ENCODE data around the gene CASQ2. TPM values are rescaled to one million over a fixed set of nuclear protein-coding genes. Genes with fewer than 3 reads are reported as not detected.

CASQ2 gene
- polyA plus RNA-seq, 1 of the 3 experiments (the other 2 are of a cell fraction) = not detected

GRCh38 chr1:115728341-115728740 is 40.2 kb downstream of the CASQ2 start:
- peaks cover 8% of the 10 kb centered on the region; the same call in 1 of the 2 replicates for H3K27me3 ChIP-seq (ENCODE audit: insufficient read depth)
- TF ChIP-seq FOSL2 (IDR thresholded peaks at IDR 0.05; ENCODE audit: borderline replicate concordance, low read depth) (no peak), YY1 (IDR thresholded peaks at IDR 0.05; ENCODE audit: low read depth) (no peak), TAF1 (IDR thresholded peaks at IDR 0.05; ENCODE audit: borderline replicate concordance, low read depth, low read length) (no peak), EZH2phosphoT487 (IDR thresholded peaks at IDR 0.05; ENCODE audit: borderline replicate concordance, low read depth) (no peak), FOXM1 (IDR thresholded peaks at IDR 0.05; ENCODE audit: low read depth) (no peak), SMC3 (IDR thresholded peaks at IDR 0.05; ENCODE audit: low read depth, low read length) (no peak), EP300 (IDR thresholded peaks at IDR 0.05; ENCODE audit: borderline replicate concordance in 1 of 2, low read depth in 1 of 2, low read length in 1 of 2) (no peak), SIN3A (IDR thresholded peaks at IDR 0.05; ENCODE audit: borderline replicate concordance, low read depth, low read length) (no peak)
- TF ChIP-seq, protein P1, sequence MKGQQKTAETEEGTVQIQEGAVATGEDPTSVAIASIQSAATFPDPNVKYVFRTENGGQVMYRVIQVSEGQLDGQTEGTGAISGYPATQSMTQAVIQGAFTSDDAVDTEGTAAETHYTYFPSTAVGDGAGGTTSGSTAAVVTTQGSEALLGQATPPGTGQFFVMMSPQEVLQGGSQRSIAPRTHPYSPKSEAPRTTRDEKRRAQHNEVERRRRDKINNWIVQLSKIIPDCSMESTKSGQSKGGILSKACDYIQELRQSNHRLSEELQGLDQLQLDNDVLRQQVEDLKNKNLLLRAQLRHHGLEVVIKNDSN (IDR thresholded peaks at IDR 0.05; ENCODE audit: borderline replicate concordance, low read depth) = no peak
- H3K36me3 ChIP-seq (replicated peaks in 1 of 2; ENCODE audit: control insufficient read depth in 1 of 2, insufficient read depth in 2 of 2, low read length in 1 of 2) = no peaks in the 10 kb centered on the region
- 14% methylated on average over 1 of the region's 1 CpG for WGBS (ENCODE audit: low lambda C conversion rate)
- no peaks in the 10 kb centered on the region for H3F3A ChIP-seq (replicated peaks; ENCODE audit: insufficient read depth)
- no peak for DNase-seq
- no peak overlapping the region for H3K27ac ChIP-seq (ENCODE audit: low read depth in 2 of 2, low read length in 1 of 2)
- no peak overlapping the region for H3K4me3 ChIP-seq (ENCODE audit: low read depth in 2 of 2, low read length in 1 of 2)
- no peak overlapping the region for H3K9ac ChIP-seq
- H4K20me1 ChIP-seq (ENCODE audit: insufficient read depth) = no peaks in the 10 kb centered on the region
- no peaks in the 10 kb centered on the region for H3K79me2 ChIP-seq (ENCODE audit: insufficient read depth)
- no peak overlapping the region for H2AFZ ChIP-seq (ENCODE audit: low read depth)
- H3K4me1 ChIP-seq (ENCODE audit: control insufficient read depth in 1 of 2, insufficient read depth in 2 of 2, low read depth in 1 of 2, low read length in 1 of 2) = no peaks in the 10 kb centered on the region
- POLR2A ChIA-PET = no interaction called here
- H3K4me2 ChIP-seq = no peak overlapping the region
- no peaks in the 10 kb centered on the region for H3K9me3 ChIP-seq
- CTCF ChIA-PET = interaction anchor here (1.1 to 1.7 kb wide), 3 partner anchors 11 to 120 kb away, joined by 3 to 11 read pairs (median 3); no protein-coding TSS in a partner anchor
- no peaks in the 10 kb centered on the region for H3K9me2 ChIP-seq

DNA sequence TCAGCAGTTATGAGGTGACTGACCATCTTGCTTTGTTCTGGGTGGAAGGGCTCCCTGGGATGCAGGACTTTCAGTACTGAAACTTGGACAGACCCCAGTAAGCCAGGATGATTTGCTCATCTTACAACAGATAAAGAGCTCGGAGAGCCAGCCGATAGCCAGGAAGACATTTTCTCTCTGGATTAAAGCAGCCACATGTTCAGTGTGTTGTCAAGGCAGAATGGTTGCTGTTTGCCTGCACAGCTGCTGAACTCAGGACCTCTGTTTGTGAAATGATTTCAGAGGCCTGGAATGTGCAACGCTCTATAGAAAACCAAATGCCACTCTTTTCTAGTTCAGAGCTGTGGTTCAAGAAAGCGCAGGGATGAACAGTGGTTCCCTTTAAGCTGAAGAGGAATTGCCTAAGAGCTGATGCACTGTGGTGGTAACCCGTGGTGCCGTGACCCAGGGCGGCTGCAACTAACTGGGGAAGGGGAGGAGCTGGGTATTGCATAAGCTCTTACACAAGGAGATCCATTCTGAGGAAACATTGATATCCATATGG is 40.7 kb downstream of the CASQ2 start:
- H2AFZ ChIP-seq (ENCODE audit: low read depth) = no peak overlapping the region
- ChIA-PET CTCF (interaction anchor here (0.9 to 1.7 kb wide), 4 partner anchors 11 to 119 kb away, joined by 3 to 11 read pairs (median 4); no protein-coding TSS in a partner anchor), POLR2A (no interaction called here)
- no peaks in the 10 kb centered on the region for H3K79me2 ChIP-seq (ENCODE audit: insufficient read depth)
- WGBS (ENCODE audit: low lambda C conversion rate) = 56% methylated on average over 7 of the region's 7 CpGs
- H3K9me3 ChIP-seq = no peaks in the 10 kb centered on the region
- peaks cover 8% of the 10 kb centered on the region; the same call in 1 of the 2 replicates for H3K27me3 ChIP-seq (ENCODE audit: insufficient read depth)
- no peak overlapping the region for H3K27ac ChIP-seq (ENCODE audit: low read depth in 2 of 2, low read length in 1 of 2)
- no peaks in the 10 kb centered on the region for H3K4me1 ChIP-seq (ENCODE audit: control insufficient read depth in 1 of 2, insufficient read depth in 2 of 2, low read depth in 1 of 2, low read length in 1 of 2)
- TF ChIP-seq, protein P1 (IDR thresholded peaks at IDR 0.05; ENCODE audit: borderline replicate concordance, low read depth) = no peak
- no peak for TF ChIP-seq SMC3 (IDR thresholded peaks at IDR 0.05; ENCODE audit: low read depth, low read length)
- no peak for TF ChIP-seq TAF1 (IDR thresholded peaks at IDR 0.05; ENCODE audit: borderline replicate concordance, low read depth, low read length)
- TF ChIP-seq JUND (IDR thresholded peaks at IDR 0.05) = no peak
- TF ChIP-seq MXI1 (IDR thresholded peaks at IDR 0.05; ENCODE audit: low read depth, low read length) = no peak
- TF ChIP-seq FOSL2 (IDR thresholded peaks at IDR 0.05; ENCODE audit: borderline replicate concordance, low read depth) = no peak
- TF ChIP-seq, protein P2, sequence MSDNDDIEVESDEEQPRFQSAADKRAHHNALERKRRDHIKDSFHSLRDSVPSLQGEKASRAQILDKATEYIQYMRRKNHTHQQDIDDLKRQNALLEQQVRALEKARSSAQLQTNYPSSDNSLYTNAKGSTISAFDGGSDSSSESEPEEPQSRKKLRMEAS (IDR thresholded peaks at IDR 0.05; ENCODE audit: low read depth) = no peak
- no peak for TF ChIP-seq FOXJ3 (CRISPR knock-in tag; IDR thresholded peaks at IDR 0.05)
- TF ChIP-seq RCOR1 (IDR thresholded peaks at IDR 0.05; ENCODE audit: low read length) = no peak
- no peak for TF ChIP-seq YY1 (IDR thresholded peaks at IDR 0.05; ENCODE audit: low read depth)
- no peak for TF ChIP-seq EP300 (IDR thresholded peaks at IDR 0.05; ENCODE audit: borderline replicate concordance in 1 of 2, low read depth in 1 of 2, low read length in 1 of 2)
- TF ChIP-seq, protein P3, sequence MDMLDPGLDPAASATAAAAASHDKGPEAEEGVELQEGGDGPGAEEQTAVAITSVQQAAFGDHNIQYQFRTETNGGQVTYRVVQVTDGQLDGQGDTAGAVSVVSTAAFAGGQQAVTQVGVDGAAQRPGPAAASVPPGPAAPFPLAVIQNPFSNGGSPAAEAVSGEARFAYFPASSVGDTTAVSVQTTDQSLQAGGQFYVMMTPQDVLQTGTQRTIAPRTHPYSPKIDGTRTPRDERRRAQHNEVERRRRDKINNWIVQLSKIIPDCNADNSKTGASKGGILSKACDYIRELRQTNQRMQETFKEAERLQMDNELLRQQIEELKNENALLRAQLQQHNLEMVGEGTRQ (IDR thresholded peaks at IDR 0.05; ENCODE audit: borderline replicate concordance, low read depth, low read length) = no peak
- no peak for TF ChIP-seq NFIC (IDR thresholded peaks at IDR 0.05; ENCODE audit: borderline replicate concordance)
- no peak for TF ChIP-seq MEF2A (IDR thresholded peaks at IDR 0.05; ENCODE audit: borderline replicate concordance, low read depth)
- TF ChIP-seq TCF12 (IDR thresholded peaks at IDR 0.05) = no peak
- no peaks in the 10 kb centered on the region for H3K36me3 ChIP-seq (replicated peaks in 1 of 2; ENCODE audit: control insufficient read depth in 1 of 2, insufficient read depth in 2 of 2, low read length in 1 of 2)
- no peak overlapping the region for H3K4me2 ChIP-seq
- no peak for DNase-seq
- H3K4me3 ChIP-seq (ENCODE audit: low read depth in 2 of 2, low read length in 1 of 2) = no peak overlapping the region
- no peak overlapping the region for H3K9ac ChIP-seq
- no peaks in the 10 kb centered on the region for H3K9me2 ChIP-seq
- H4K20me1 ChIP-seq (ENCODE audit: insufficient read depth) = no peaks in the 10 kb centered on the region
- no peaks in the 10 kb centered on the region for H3F3A ChIP-seq (replicated peaks; ENCODE audit: insufficient read depth)

Measured in SK-N-SH (cell line).